ENCODE measurements around the gene EYA2. TPM values are rescaled to one million over a fixed set of nuclear protein-coding genes. Genes with fewer than 3 reads are reported as not detected.

Gene EYA2
- polyA plus RNA-seq, 3 donors, result 0.04 to 0.16 TPM; not detected in 1

- Mint-ChIP-seq H3K36me3 (no peaks in the 10 kb centered on the region), H3K27ac (no peak overlapping the region), H3K4me1 (no peaks in the 10 kb centered on the region), H3K27me3 (ENCODE audit: low read depth in 3 of 3) (peaks cover 5 to 8% (median 6%) of the 10 kb centered on the region in 3 donors), H3K9me3 (peaks cover 0 to 10% (median 2%) of the 10 kb centered on the region in 7 donors), H3K4me3 (no peak overlapping the region)
- Histone ChIP-seq H3K4me2 (replicated peaks; ENCODE audit: extremely low read depth, low read length, poor library complexity, severe bottlenecking) (no peak overlapping the region), H4K20me1 (ENCODE audit: insufficient read depth, low read length) (no peaks in the 10 kb centered on the region), H3K4me1 (ENCODE audit: control insufficient read depth in 1 of 2, insufficient read depth in 2 of 2, low read length in 2 of 2) (no peaks in the 10 kb centered on the region), H3K27me3 (ENCODE audit: control insufficient read depth in 2 of 2, insufficient read depth in 2 of 2, low read length in 2 of 2) (no peaks in the 10 kb centered on the region), H2AFZ (ENCODE audit: insufficient read depth, low read depth, low read length, poor library complexity, severe bottlenecking) (no peak overlapping the region), H3K4me3 (replicated peaks in 1 of 3; ENCODE audit: low read depth in 2 of 3, low read length in 3 of 3) (no peak overlapping the region), H3K36me3 (replicated peaks in 1 of 2; ENCODE audit: control insufficient read depth in 1 of 2, insufficient read depth in 2 of 2, low read length in 2 of 2) (no peaks in the 10 kb centered on the region), H3K27ac (ENCODE audit: low read depth in 1 of 2, low read length in 2 of 2) (no peak overlapping the region), H3K79me2 (ENCODE audit: insufficient read depth, low read length) (no peaks in the 10 kb centered on the region), H3K9ac (ENCODE audit: insufficient read depth, low read length, poor library complexity, severe bottlenecking) (no peak overlapping the region), H3K9me3 (replicated peaks in 1 of 2; ENCODE audit: control insufficient read depth in 1 of 2, insufficient read depth in 1 of 2, low read length in 2 of 2) (no peaks in the 10 kb centered on the region)
- intact Hi-C loops (cut with micrococcal nuclease), result no loop called here
- WGBS (ENCODE audit: insufficient coverage), result 81% methylated on average over 8 of the region's 11 CpGs
- DNase-seq, result no peak
- no peak for TF ChIP-seq CTCF (IDR thresholded peaks at IDR 0.05)
Measured at GRCh38 chr20:46962452-46963195, 68.0 kb downstream of the EYA2 start.

GRCh38 chr20:46963196-46963529 is 68.5 kb downstream of the EYA2 start:
- H3K4me1 ChIP-seq (ENCODE audit: control insufficient read depth in 1 of 2, insufficient read depth in 2 of 2, low read length in 2 of 2), result no peaks in the 10 kb centered on the region
- no peak overlapping the region for H2AFZ ChIP-seq (ENCODE audit: insufficient read depth, low read depth, low read length, poor library complexity, severe bottlenecking)
- no peak for TF ChIP-seq CTCF (IDR thresholded peaks at IDR 0.05)
- H4K20me1 ChIP-seq (ENCODE audit: insufficient read depth, low read length), result no peaks in the 10 kb centered on the region
- H3K9ac ChIP-seq (ENCODE audit: insufficient read depth, low read length, poor library complexity, severe bottlenecking), result no peak overlapping the region
- no peaks in the 10 kb centered on the region for H3K36me3 ChIP-seq (replicated peaks in 1 of 2; ENCODE audit: control insufficient read depth in 1 of 2, insufficient read depth in 2 of 2, low read length in 2 of 2)
- no peak overlapping the region for H3K4me3 ChIP-seq (replicated peaks in 1 of 3; ENCODE audit: low read depth in 2 of 3, low read length in 3 of 3)
- DNase-seq, result no peak
- H3K4me1 Mint-ChIP-seq, result no peaks in the 10 kb centered on the region
- no peaks in the 10 kb centered on the region for H3K27me3 ChIP-seq (ENCODE audit: control insufficient read depth in 2 of 2, insufficient read depth in 2 of 2, low read length in 2 of 2)
- peaks cover 5 to 8% (median 6%) of the 10 kb centered on the region in 3 donors for H3K27me3 Mint-ChIP-seq (ENCODE audit: low read depth in 3 of 3)
- WGBS (ENCODE audit: insufficient coverage), result 89% methylated on average over 1 of the region's 3 CpGs
- H3K27ac Mint-ChIP-seq, result no peak overlapping the region
- peaks cover 0 to 7% (median 0%) of the 10 kb centered on the region in 7 donors for H3K9me3 Mint-ChIP-seq
- no peaks in the 10 kb centered on the region for H3K79me2 ChIP-seq (ENCODE audit: insufficient read depth, low read length)
- no peak overlapping the region for H3K4me2 ChIP-seq (replicated peaks; ENCODE audit: extremely low read depth, low read length, poor library complexity, severe bottlenecking)
- H3K27ac ChIP-seq (ENCODE audit: low read depth in 1 of 2, low read length in 2 of 2), result no peak overlapping the region
- intact Hi-C loops (cut with micrococcal nuclease), result no loop called here
- H3K4me3 Mint-ChIP-seq, result no peak overlapping the region
- no peaks in the 10 kb centered on the region for H3K9me3 ChIP-seq (replicated peaks in 1 of 2; ENCODE audit: control insufficient read depth in 1 of 2, insufficient read depth in 1 of 2, low read length in 2 of 2)
- H3K36me3 Mint-ChIP-seq, result no peaks in the 10 kb centered on the region

All from CD14-positive monocyte (primary cell).